ENCODE data around the gene PDE5A.
"Not testable (repeated sequence)": the region's sequence is repeated elsewhere in the genome, so short reads cannot be mapped to it uniquely, and the experiment has no call there.

The PDE5A gene

DNA sequence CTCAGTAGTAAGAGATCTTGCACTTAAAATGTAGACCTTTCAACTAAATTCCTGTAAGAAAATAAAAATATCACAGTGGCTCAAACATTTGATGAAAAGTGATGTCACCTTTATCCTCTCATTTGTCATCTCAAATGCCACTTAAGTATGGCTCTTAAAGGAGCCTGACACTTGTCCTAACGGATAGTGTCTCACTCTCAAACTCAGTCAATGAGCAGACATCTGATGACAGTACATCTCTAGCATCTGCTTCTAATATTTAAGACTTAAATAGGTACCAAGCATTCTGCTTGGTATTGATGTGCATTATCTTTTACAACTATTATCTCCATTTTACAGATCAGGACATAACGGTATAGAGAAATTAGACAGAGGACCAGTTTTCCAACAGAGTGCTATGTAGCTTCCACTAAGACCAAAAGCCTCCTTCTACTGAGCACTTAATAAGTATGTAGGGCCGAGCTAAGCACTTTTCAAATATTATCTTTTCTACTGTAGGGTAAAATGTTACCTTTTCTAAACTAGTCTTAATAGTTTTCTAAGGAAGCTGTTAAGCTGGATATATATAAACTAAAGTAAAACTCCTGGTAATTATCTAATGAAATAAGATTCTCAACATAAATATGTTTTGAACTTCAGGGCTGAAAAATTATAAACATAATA is 110.2 kb downstream of the PDE5A start:
- DNase-seq = no peak

- no peak for DNase-seq
Measured at GRCh38 chr4:119517361-119518229, 111.0 kb downstream of the PDE5A start.

GRCh38 chr4:119512398-119512797 is 116.2 kb downstream of the PDE5A start:
- DNase-seq = no peak

DNA sequence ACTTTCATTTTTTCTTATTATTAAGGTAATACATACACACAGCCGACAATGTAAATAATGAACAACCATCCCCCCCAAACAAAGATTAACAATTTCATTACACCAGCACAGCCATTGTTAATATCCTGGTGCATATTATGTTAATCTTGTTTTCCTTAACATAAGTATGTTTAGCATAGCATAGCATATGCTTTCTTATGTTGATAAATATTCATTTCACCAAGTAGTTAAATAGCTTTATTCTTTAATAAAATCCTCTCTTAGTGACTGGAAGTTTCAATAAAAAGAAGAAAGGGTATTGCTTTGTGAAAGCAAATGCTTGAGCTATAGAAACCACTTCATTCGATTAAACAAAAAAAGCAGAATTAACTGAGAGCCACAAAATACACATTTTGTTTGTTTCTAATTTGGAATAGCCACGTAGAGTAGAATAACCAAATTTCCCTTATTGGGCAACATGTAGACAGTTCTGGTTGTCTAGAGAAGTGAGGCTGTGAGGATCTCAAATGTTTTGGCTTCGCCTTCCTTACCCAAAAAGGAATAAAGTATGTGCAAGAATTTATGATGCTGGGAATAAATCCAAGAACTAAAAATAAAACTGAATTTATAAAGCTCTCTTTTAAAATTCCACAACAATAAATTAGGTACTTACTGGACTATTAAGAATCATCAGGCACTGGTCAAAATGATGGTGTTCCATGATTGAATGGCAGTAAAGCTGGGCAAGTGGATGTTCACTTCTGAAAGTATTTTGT is 118.0 kb downstream of the PDE5A start:
- no peak for DNase-seq

- DNase-seq = no peak
Measured at GRCh38 chr4:119508281-119508680, 120.3 kb downstream of the PDE5A start.

- no peak for DNase-seq
Measured at GRCh38 chr4:119506806-119507205, 121.8 kb downstream of the PDE5A start.

DNA sequence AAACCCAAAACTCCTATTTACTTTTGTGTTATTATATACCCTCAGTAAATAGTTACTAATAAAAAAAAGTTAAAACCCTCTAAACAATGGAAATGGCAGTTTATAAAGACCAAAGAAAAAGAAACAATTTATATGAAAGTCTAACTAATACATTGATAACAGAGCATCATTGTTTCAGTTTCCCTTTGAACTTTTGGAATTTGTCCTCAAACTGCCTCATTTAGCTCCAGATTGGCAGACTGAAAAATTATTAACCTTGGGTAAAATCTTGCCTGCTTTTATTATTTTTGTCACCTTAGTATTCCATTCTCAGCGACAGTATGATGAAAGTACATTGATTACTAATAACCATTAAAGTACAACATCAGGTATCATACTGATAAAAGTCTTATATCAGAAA is 124.0 kb downstream of the PDE5A start:
- DNase-seq = no peak

- DNase-seq = no peak
Measured at GRCh38 chr4:119501740-119502139, 126.9 kb downstream of the PDE5A start.

GRCh38 chr4:119498527-119498926 is 130.1 kb downstream of the PDE5A start:
- DNase-seq = peak; percentile 2 to 18

- DNase-seq = no peak
Measured at GRCh38 chr4:119493886-119494285, 134.7 kb downstream of the PDE5A start.

- peak; percentile 8 to 43 for DNase-seq
Measured at GRCh38 chr4:119493419-119493818, 135.2 kb downstream of the PDE5A start.

DNA sequence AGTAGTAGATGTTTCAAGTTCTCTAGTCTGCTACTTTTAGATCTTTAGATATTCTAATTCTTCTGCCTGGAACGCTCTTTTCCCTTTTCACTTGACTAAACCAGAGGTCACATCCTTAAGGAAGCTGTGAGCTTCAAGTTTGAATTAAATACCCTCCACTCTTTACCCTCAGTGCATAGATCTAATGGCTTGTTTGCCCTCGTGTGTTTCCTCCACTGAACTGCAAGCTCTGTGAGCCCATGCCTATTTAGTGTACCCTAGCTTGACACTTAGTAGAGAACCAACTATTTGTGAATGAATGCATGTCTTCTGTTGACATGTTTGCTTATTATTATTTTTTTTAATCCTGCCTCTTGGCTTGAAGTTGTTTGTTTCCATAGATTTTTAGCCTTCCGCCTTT is 138.3 kb downstream of the PDE5A start:
- peak; percentile 9 to 19 for DNase-seq

- DNase-seq = no peak
Measured at GRCh38 chr4:119489305-119489704, 139.3 kb downstream of the PDE5A start.

DNA sequence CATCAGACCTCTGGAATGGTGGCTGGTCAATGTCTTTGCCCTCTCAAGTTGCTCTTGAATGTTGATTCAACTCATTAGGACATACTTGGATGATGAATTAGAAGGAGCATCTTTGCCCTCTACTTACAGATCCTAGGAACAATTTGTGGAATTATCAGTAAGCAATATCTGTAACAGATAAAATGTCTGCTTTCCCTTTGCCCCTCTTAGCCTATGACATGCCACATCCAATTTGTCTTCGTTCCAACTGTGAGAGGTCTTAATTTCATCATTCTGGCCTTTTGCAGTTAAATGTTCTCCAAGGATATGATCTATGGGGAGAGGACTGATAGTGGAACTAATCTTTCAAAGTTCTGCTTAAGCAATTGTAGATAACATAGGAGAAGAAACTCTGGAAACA is 148.3 kb downstream of the PDE5A start:
- no peak for DNase-seq

DNA sequence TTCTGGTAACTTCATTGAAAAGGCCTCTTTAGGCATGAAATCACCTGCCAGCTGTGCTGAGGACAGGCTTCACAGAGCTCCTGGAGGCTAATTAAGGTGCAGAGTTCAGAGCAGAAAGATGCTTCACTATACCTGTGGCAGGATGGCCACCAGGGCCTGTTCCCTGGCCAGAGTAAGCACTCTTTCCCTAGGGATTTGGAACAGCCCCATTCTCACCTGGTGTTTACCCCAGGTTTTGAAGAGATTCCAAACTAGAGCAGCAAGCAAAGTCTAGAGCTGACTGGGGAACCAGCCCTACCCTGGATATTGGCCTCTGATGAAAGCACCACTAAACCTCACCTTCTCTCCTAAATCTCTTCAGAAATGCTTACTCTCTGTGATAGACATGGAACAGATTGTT is 148.8 kb downstream of the PDE5A start:
- no peak for DNase-seq

DNA sequence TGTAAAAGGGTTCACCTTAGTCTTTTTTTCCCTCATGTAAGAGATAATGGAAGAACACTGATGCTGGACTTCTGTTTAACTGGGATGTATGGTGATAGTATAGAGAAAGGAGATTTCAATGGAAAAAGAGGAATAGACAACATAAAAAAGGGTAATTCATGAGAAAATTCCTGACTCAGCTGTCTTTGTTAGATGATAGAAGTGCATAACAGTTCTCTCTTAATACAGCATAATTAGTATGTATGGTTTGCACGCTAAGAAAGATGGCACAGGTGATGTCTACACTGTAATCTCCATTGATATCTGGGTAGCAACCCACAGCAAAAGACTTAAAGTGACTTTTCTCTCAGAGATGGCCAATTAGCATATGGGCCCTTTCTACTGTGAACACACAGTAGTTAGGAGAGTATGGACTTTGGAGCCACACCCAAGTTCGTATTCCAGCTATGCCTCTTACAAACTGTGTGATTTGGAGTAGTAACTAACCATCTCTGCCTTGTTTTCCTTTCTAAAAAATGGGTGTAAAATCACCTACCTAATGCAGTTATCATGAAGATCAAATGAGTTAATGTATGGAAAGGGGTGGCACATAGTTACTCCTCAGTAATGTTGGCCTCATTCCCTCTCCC is 149.3 kb downstream of the PDE5A start:
- no peak for DNase-seq

DNA sequence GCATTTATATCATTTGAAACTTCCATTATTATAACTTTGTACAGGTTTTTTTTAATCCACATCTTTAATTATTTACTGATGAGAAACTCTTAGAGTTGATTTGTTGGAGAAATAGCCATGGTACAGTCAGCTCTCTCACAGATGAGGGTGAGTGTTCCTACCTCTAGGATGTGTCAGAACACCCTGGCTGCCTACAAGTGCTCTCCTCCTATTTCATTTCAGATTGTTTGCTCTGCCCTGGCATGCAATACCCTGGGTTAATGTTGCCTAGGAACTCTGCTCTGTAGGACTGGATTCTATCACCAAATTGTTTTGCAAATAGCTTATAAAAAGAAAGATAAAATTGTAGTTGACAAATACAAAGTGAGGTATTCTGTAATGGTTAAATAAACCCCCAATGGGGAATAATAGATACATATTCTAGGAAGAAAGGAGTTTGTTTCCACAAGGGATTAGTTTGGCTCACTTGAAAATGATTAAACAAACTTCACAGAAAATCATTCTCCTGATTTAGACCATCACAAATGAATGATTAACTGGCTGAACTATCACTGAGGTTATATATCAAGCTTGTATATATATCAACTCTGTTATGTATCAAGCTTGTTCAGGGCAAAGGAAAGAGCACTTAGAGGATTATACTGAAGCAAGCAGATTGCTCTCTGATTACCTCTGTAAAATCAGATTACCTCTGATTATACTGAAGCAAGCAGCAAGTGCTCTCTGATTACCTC is 150.0 kb downstream of the PDE5A start:
- DNase-seq = no peak

DNA sequence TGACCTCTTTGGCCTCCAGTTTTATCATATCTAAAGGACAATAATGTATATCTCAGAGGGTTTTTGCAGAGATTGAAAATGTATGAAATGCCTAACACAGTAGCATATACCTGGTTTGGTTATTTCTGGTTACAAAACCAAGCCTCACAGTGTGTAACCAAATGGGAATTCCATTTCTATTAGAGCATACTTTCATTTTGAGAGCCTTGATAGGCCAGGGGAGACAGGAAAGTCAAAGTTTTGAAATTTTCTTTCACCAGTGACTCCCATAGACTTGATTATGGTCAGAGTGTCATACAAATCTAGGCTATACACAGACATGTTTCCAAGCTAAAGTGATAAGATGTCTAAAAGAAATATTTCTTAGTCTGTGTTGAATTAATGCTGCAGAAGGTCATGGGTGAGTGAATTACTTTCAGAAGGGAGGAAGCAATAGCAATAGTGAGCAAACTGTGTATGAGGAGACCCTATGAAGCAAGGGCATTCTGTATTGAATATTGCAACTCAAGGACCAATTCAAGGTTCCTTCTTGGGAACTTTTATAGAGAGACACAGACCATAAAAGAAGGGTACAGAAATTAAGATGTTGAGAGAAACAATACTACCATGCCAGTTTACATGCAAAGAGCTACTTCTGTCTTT is 151.1 kb downstream of the PDE5A start:
- no peak for DNase-seq

DNA sequence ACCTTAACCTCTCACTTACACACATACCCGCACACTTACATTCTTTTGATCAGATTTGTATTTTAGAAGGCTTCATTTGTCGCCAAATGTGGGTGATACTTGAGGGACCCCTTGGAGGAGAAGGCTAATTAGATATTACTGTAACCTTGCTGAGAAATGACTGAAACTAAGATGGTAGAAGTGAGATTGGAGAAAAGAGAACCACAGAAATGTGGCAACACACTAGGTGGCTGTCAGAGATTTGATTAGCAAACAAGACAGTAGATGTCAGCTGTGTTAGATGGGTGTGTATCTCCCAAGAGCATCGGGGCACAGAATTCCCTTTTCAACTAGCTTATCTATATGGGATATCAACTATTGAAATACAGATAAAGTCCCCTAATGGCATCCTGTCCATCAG is 157.3 kb downstream of the PDE5A start:
- no peak for DNase-seq

- DNase-seq = not testable (repeated sequence)
Measured at GRCh38 chr4:119470737-119471063, 157.9 kb downstream of the PDE5A start.

DNA sequence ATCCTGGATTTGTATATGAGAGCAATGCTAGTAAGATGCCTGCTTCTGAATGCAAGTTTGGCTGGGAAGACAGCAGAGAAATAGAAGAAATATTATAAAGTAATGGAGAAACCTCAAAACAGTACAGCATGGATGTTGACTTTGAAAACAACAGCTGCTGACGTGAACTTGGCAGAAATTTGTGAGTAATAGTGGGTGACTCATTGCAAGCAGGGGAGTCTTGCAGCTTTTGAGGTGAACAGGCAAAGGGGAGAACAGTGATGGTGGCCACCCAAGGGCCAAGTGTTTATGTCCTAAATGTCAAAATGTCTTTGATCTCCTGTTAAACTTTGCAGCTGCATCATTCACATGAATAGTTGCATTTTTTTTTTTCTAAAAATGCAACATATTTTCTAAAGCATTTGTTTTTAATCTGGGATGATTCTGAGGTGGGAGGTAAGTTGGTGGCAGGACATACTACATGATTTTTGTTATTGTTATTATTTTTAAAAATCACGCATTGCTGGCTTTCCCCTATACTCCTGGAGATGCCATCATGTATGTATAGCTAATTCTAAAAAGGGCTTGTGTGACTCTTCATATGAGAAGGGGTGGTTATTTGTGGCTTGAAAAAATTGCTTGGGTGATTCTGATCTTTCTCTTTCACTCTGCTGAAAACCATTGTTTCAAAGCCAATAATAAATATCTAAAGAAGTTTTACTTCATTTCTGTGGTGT is 158.4 kb downstream of the PDE5A start:
- DNase-seq = not testable (repeated sequence)
